HG03108 (cell line): Measurements from ENCODE around the gene NRP2.

ENCODE experiments used
- ATAC-seq: cut with Tn5 transposase; IDR thresholded peaks from one replicate; pipeline ENCODE4 v1.9.1; 2021; ENCODE audit warnings: moderate library complexity; ENCODE audit not compliant: unreplicated experiment

The NRP2 gene

GRCh38 chr2:205730701-205731582 lies 48.6 kb downstream of the NRP2 start:
- ATAC-seq, result no peak

- peak; percentile 73 for ATAC-seq
Observed at GRCh38 chr2:205731583-205731981, 49.3 kb downstream of the NRP2 start.

GRCh38 chr2:205732314-205732713 lies 50.0 kb downstream of the NRP2 start:
- ATAC-seq, result no peak

GRCh38 chr2:205733082-205733481 lies 50.8 kb downstream of the NRP2 start:
- ATAC-seq, result no peak

GRCh38 chr2:205733648-205734047 lies 51.3 kb downstream of the NRP2 start:
- ATAC-seq, result no peak

GRCh38 chr2:205734436-205735037 lies 52.2 kb downstream of the NRP2 start:
- no peak for ATAC-seq

- no peak for ATAC-seq
Observed at GRCh38 chr2:205738117-205738968, 56.0 kb downstream of the NRP2 start.

GRCh38 chr2:205739620-205740019 lies 57.3 kb downstream of the NRP2 start:
- no peak for ATAC-seq

GRCh38 chr2:205740381-205740780 lies 58.1 kb downstream of the NRP2 start:
- no peak for ATAC-seq

- no peak for ATAC-seq
Observed at GRCh38 chr2:205741256-205741978, 59.1 kb downstream of the NRP2 start.

- ATAC-seq, result no peak
Observed at GRCh38 chr2:205743137-205743536, 60.8 kb downstream of the NRP2 start.

GRCh38 chr2:205744074-205744591 lies 61.8 kb downstream of the NRP2 start:
- ATAC-seq, result no peak

- ATAC-seq, result no peak
Observed at GRCh38 chr2:205745661-205746419, 63.5 kb downstream of the NRP2 start.

- ATAC-seq, result no peak
Observed at GRCh38 chr2:205746420-205746785, 64.1 kb downstream of the NRP2 start.

- ATAC-seq, result no peak
Observed at GRCh38 chr2:205747829-205748386, 65.6 kb downstream of the NRP2 start.

GRCh38 chr2:205748639-205749038 lies 66.3 kb downstream of the NRP2 start:
- no peak for ATAC-seq

- ATAC-seq, result no peak
Observed at GRCh38 chr2:205749078-205749477, 66.8 kb downstream of the NRP2 start.

GRCh38 chr2:205750797-205751196 lies 68.5 kb downstream of the NRP2 start:
- no peak for ATAC-seq

- ATAC-seq, result no peak
Observed at GRCh38 chr2:205751569-205752031, 69.3 kb downstream of the NRP2 start.
